Pons (tissue), 1 donor: ENCODE measurements around the gene CARD11.
"Not testable (repeated sequence)": the region's sequence is repeated elsewhere in the genome, so short reads cannot be mapped to it uniquely, and the experiment has no call there.

Source experiments
- DNase-seq: peaks from one replicate; pipeline ENCODE4 v3.0.0-alpha.2; 2016; ENCODE audit warnings: low spot score

The CARD11 gene

GRCh38 chr7:3064067-3064466 is 20.4 kb upstream of the CARD11 start:
- DNase-seq, result no peak

- DNase-seq, result no peak
These were observed 19.5 kb upstream of the CARD11 start for GRCh38 chr7:3063016-3063753.

- DNase-seq, result no peak
These were observed 13.4 kb upstream of the CARD11 start for GRCh38 chr7:3057066-3057420.

GRCh38 chr7:3056234-3057065 is 12.8 kb upstream of the CARD11 start:
- no peak for DNase-seq

- DNase-seq, result no peak
These were observed 12.0 kb upstream of the CARD11 start for GRCh38 chr7:3055626-3056025.

GRCh38 chr7:3042861-3043489 is 692 bp downstream of the CARD11 start:
- DNase-seq, result no peak

- no peak for DNase-seq
These were observed 1.5 kb downstream of the CARD11 start for GRCh38 chr7:3041986-3042675.

- no peak for DNase-seq
These were observed 3.9 kb downstream of the CARD11 start for GRCh38 chr7:3039787-3040186.

GRCh38 chr7:3038011-3038410 is 5.7 kb downstream of the CARD11 start:
- DNase-seq, result not testable (repeated sequence)

GRCh38 chr7:3037259-3037658 is 6.4 kb downstream of the CARD11 start:
- peak; percentile 22 for DNase-seq

- DNase-seq, result no peak
These were observed 9.0 kb downstream of the CARD11 start for GRCh38 chr7:3034591-3035150.

GRCh38 chr7:3033581-3033980 is 10.1 kb downstream of the CARD11 start:
- no peak for DNase-seq

- DNase-seq, result no peak
These were observed 10.5 kb downstream of the CARD11 start for GRCh38 chr7:3033136-3033535.

GRCh38 chr7:3032256-3032655 is 11.4 kb downstream of the CARD11 start:
- DNase-seq, result no peak

GRCh38 chr7:3029138-3029537 is 14.5 kb downstream of the CARD11 start:
- no peak for DNase-seq

- no peak for DNase-seq
These were observed 14.9 kb downstream of the CARD11 start for GRCh38 chr7:3028758-3029093.

- peak; percentile 80 for DNase-seq
These were observed 15.5 kb downstream of the CARD11 start for GRCh38 chr7:3028071-3028757.

- DNase-seq, result no peak
These were observed 16.4 kb downstream of the CARD11 start for GRCh38 chr7:3027005-3027845.

- DNase-seq, result no peak
These were observed 18.1 kb downstream of the CARD11 start for GRCh38 chr7:3025616-3026015.

- no peak for DNase-seq
These were observed 21.8 kb downstream of the CARD11 start for GRCh38 chr7:3021825-3022224.

- DNase-seq, result not testable (repeated sequence)
These were observed 22.4 kb downstream of the CARD11 start for GRCh38 chr7:3021224-3021623.
